GM23248 (cell line): ENCODE results near the gene NEK6. TPM values are rescaled to one million over a fixed set of nuclear protein-coding genes. Genes with fewer than 3 reads are reported as not detected.

Source experiments
- DNase-seq: peaks from one replicate; pipeline ENCODE4 v3.0.0-alpha.2; 2015
- H2AFZ ChIP-seq: fragments of 200-600 bp; sonication (generic); 2 replicates; pipeline ENCODE4 v1.6.1; 2016; ENCODE audit warnings: antibody characterized with exemption
- H3F3A ChIP-seq: fragments of 200-600 bp; sonication (generic); 2 replicates; pipeline ENCODE4 v1.6.1; 2016; ENCODE audit warnings: mild to moderate bottlenecking, antibody characterized with exemption, mixed run types; ENCODE audit not compliant: insufficient read depth
- H3K27ac ChIP-seq: fragments of 200-600 bp; sonication (generic); 2 replicates; pipeline ENCODE4 v1.5.1; 2016; ENCODE audit warnings: mild to moderate bottlenecking
- H3K27me3 ChIP-seq: fragments of 200-600 bp; sonication (generic); replicated peaks from 2 replicates; pipeline ENCODE4 v1.6.1; 2016; ENCODE audit warnings: mild to moderate bottlenecking; ENCODE audit not compliant: insufficient read depth
- H3K36me3 ChIP-seq: fragments of 200-600 bp; sonication (generic); 2 replicates; pipeline ENCODE4 v1.6.1; 2016; ENCODE audit warnings: low read depth, mild to moderate bottlenecking
- H3K4me1 ChIP-seq: fragments of 200-600 bp; sonication (generic); 2 replicates; pipeline ENCODE4 v1.6.1; 2016; ENCODE audit warnings: mild to moderate bottlenecking; ENCODE audit not compliant: insufficient read depth
- H3K4me2 ChIP-seq: fragments of 200-600 bp; sonication (generic); one replicate; pipeline ENCODE4 v1.6.1; 2016; ENCODE audit warnings: mild to moderate bottlenecking; ENCODE audit not compliant: unreplicated experiment
- H3K4me3 ChIP-seq: fragments of 200-600 bp; sonication (generic); 2 replicates; pipeline ENCODE4 v1.5.1; 2016; ENCODE audit warnings: mild to moderate bottlenecking
- H3K79me2 ChIP-seq: fragments of 200-600 bp; sonication (generic); 2 replicates; pipeline ENCODE4 v1.6.1; 2016; ENCODE audit warnings: mild to moderate bottlenecking; ENCODE audit not compliant: insufficient read depth
- H3K9ac ChIP-seq: fragments of 200-600 bp; sonication (generic); 2 replicates; pipeline ENCODE4 v1.6.1; 2016; ENCODE audit warnings: mild to moderate bottlenecking
- H3K9me2 ChIP-seq: fragments of 200-600 bp; sonication (generic); 2 replicates; pipeline ENCODE4 v1.6.1; 2016; ENCODE audit warnings: mixed run types, mild to moderate bottlenecking, moderate library complexity; ENCODE audit not compliant: insufficient read depth
- H3K9me3 ChIP-seq: fragments of 200-600 bp; sonication (generic); one replicate; pipeline ENCODE4 v1.6.1; 2017; ENCODE audit warnings: low read depth
- H4K20me1 ChIP-seq: fragments of 200-600 bp; sonication (generic); 2 replicates; pipeline ENCODE4 v1.6.0; 2016; ENCODE audit not compliant: insufficient read depth
- EZH2 ChIP-seq: fragments of 200-600 bp; sonication (generic); IDR thresholded peaks from 2 replicates; pipeline ENCODE4 v1.6.1; 2018; ENCODE audit warnings: antibody characterized with exemption, mild to moderate bottlenecking; ENCODE audit not compliant: insufficient read depth, poor library complexity, severe bottlenecking
- EZH2phosphoT487 ChIP-seq: fragments of 200-600 bp; sonication (generic); IDR thresholded peaks from 2 replicates; pipeline ENCODE4 v1.6.1; 2018; ENCODE audit warnings: antibody characterized with exemption, moderate library complexity, mild to moderate bottlenecking, low read depth; ENCODE audit not compliant: insufficient read depth
- WGBS, 2 experiments: methylation state at CpG; one replicate each; pipeline ENCODE4 v1.1.6; 2015 to 2017; ENCODE audit warnings: low lambda C conversion rate in 2 of 2, low coverage in 1 of 2; ENCODE audit errors: missing lambda C conversion rate in 2 of 2; 5-methylcytosine and 5-hydroxymethylcytosine counted together
- in situ Hi-C: fragments of 300-500 bp; cut with MboI; formaldehyde crosslinking; loops from 2 replicates; pipeline ENCODE4 v1.15.0; 2020
- polyA plus RNA-seq: library from polyadenylated mRNA; unstranded; fragments of >200 nt; fragmentation: Nextera tagmentation; extraction: Ambion mirVana; gene quantifications from 2 replicates; pipeline ENCODE4 v1.2.1, GENCODE V29; 2016
- total RNA-seq: library from RNA; depleted of rRNA; stranded (reverse); fragments of >200 nt; shearing (Covaris generic); gene quantifications from 2 replicates; pipeline ENCODE4 v1.2.3, GENCODE V29; 2014

The NEK6 gene
- total and polyA plus RNA-seq, 2 experiments from 2014 or later = 43.7 to 69.6 TPM

- H4K20me1 ChIP-seq = peaks cover 6% of the 10 kb centered on the region; the same call in 1 of the 2 replicates
Measured at GRCh38 chr9:124272118-124272517, 14.4 kb downstream of the NEK6 start.

DNA sequence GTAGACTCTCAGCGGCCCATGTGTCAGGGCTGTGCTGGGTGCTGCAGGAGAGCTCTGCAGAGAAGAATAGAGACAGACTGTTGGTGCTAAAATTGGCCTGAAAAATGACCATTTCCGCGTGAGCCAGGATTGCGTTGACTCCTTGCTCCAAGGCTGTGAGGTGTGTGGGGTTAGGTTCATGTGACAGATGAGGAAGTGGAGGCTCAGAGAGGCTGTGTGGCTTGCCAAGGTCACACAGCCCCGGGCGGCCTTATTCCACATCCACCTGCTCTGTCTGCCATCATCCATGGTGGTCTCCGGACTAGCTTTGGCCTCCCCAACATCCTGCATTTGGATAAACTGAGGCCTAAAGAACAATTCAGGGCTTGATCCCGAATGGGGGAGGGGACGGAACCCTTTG is 15.2 kb downstream of the NEK6 start:
- TF ChIP-seq EZH2phosphoT487 (no peak), EZH2 (no peak)
- H4K20me1 ChIP-seq = peaks cover 6% of the 10 kb centered on the region; the same call in 1 of the 2 replicates
- peaks cover 22% of the 10 kb centered on the region for H3K4me1 ChIP-seq
- no peaks in the 10 kb centered on the region for H3K9me2 ChIP-seq
- in situ Hi-C loops = no loop called here
- H3K79me2 ChIP-seq = peaks cover 100% of the 10 kb centered on the region
- H3F3A ChIP-seq = peaks cover 23% of the 10 kb centered on the region
- H3K9me3 ChIP-seq = no peaks in the 10 kb centered on the region
- H3K9ac ChIP-seq = no peak overlapping the region
- no peak overlapping the region for H3K4me3 ChIP-seq
- 82 to 83% methylated on average over 9 of the region's 9 CpGs for WGBS, 2 experiments
- DNase-seq = no peak
- H3K27me3 ChIP-seq = no peaks in the 10 kb centered on the region
- no peak overlapping the region for H3K27ac ChIP-seq
- no peak overlapping the region for H3K4me2 ChIP-seq
- no peaks in the 10 kb centered on the region for H3K36me3 ChIP-seq
- H2AFZ ChIP-seq = no peak overlapping the region

More at GRCh38 chr9:124272118-124272517, 14.4 kb downstream of the NEK6 start:
- in situ Hi-C loops = no loop called here
- Histone ChIP-seq H3K9me2 (no peaks in the 10 kb centered on the region), H3K27me3 (no peaks in the 10 kb centered on the region), H2AFZ (no peak overlapping the region), H3K27ac (no peak overlapping the region), H3K36me3 (no peaks in the 10 kb centered on the region), H3K4me1 (peaks cover 31% of the 10 kb centered on the region), H3K9me3 (no peaks in the 10 kb centered on the region), H3K4me3 (no peak overlapping the region), H3F3A (peaks cover 29% of the 10 kb centered on the region), H3K9ac (no peak overlapping the region), H3K79me2 (peaks cover 99% of the 10 kb centered on the region), H3K4me2 (no peak overlapping the region)
- DNase-seq = no peak
- TF ChIP-seq EZH2phosphoT487 (no peak), EZH2 (no peak)
- 99 to 100% methylated on average over 7 of the region's 7 CpGs for WGBS, 2 experiments

- Histone ChIP-seq H4K20me1 (peaks cover 6% of the 10 kb centered on the region; the same call in 1 of the 2 replicates), H3K27ac (no peak overlapping the region), H3K4me2 (no peak overlapping the region), H3K36me3 (no peaks in the 10 kb centered on the region), H3K4me1 (peaks cover 16% of the 10 kb centered on the region), H2AFZ (no peak overlapping the region), H3K27me3 (no peaks in the 10 kb centered on the region), H3K9me3 (no peaks in the 10 kb centered on the region), H3F3A (peaks cover 16% of the 10 kb centered on the region; the same call in 1 of the 2 replicates), H3K4me3 (no peak overlapping the region), H3K79me2 (peaks cover 100% of the 10 kb centered on the region), H3K9me2 (no peaks in the 10 kb centered on the region), H3K9ac (no peak overlapping the region)
- in situ Hi-C loops = no loop called here
- WGBS, 2 experiments = 65% methylated on average over 21 of the region's 21 CpGs
- TF ChIP-seq EZH2phosphoT487 (no peak), EZH2 (no peak)
- no peak for DNase-seq
Measured at GRCh38 chr9:124273427-124274160, 15.8 kb downstream of the NEK6 start.

- H3K27me3 ChIP-seq = no peaks in the 10 kb centered on the region
- in situ Hi-C loops = no loop called here
- H3K27ac ChIP-seq = no peak overlapping the region
- peaks cover 100% of the 10 kb centered on the region for H3K79me2 ChIP-seq
- peaks cover 11% of the 10 kb centered on the region for H3K4me1 ChIP-seq
- WGBS, 2 experiments = 88 to 94% methylated on average over 6 of the region's 6 CpGs
- no peaks in the 10 kb centered on the region for H3K9me3 ChIP-seq
- no peak overlapping the region for H3K4me3 ChIP-seq
- H3K36me3 ChIP-seq = no peaks in the 10 kb centered on the region
- TF ChIP-seq EZH2phosphoT487 (no peak), EZH2 (no peak)
- H4K20me1 ChIP-seq = peaks cover 6% of the 10 kb centered on the region; the same call in 1 of the 2 replicates
- H3F3A ChIP-seq = peaks cover 10% of the 10 kb centered on the region; the same call in 1 of the 2 replicates
- no peak overlapping the region for H2AFZ ChIP-seq
- no peaks in the 10 kb centered on the region for H3K9me2 ChIP-seq
- H3K9ac ChIP-seq = no peak overlapping the region
- DNase-seq = no peak
- H3K4me2 ChIP-seq = no peak overlapping the region
Measured at GRCh38 chr9:124274226-124274625, 16.5 kb downstream of the NEK6 start.
